ENCODE results near the gene BIVM. TPM values are rescaled to one million over a fixed set of nuclear protein-coding genes. Genes with fewer than 3 reads are reported as not detected.

Gene BIVM
- polyA plus RNA-seq, 1 of the 3 experiments (the other 2 are of a cell fraction), result 8.8 TPM

DNA sequence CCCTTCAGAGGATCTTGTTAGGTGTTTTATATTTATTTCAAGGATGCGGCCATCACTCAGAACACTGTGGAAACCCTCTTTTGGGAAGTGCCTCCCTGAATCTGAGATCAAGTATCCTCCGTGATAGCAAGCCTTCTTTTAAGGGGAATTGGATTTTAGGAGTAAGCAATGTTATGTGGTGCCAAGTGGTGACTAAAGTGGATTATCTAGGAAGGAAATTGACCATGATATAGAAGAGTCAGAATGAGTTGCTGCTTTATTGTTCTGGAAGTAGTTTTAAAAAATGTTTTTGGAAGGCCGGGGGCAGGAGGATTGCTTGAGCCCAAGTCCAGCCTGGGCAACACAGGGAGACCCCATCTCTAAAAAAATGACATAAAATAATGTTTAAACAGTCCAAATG, 53.6 kb downstream of the BIVM start:
- Histone ChIP-seq H3K9me3 (no peaks in the 10 kb centered on the region), H3F3A (replicated peaks; ENCODE audit: insufficient read depth) (no peaks in the 10 kb centered on the region), H4K20me1 (ENCODE audit: insufficient read depth) (peaks cover 11% of the 10 kb centered on the region; the same call in 1 of the 2 replicates), H3K9ac (no peak overlapping the region), H3K79me2 (ENCODE audit: insufficient read depth) (peaks cover 34% of the 10 kb centered on the region), H3K9me2 (no peaks in the 10 kb centered on the region), H3K4me3 (ENCODE audit: low read depth in 2 of 2, low read length in 1 of 2) (no peak overlapping the region), H3K4me2 (no peak overlapping the region), H3K36me3 (replicated peaks in 1 of 2; ENCODE audit: control insufficient read depth in 1 of 2, insufficient read depth in 2 of 2, low read length in 1 of 2) (peaks cover 47 to 60% of the 10 kb centered on the region in 2 experiments), H3K27ac (ENCODE audit: low read depth in 2 of 2, low read length in 1 of 2) (no peak overlapping the region), H3K4me1 (ENCODE audit: control insufficient read depth in 1 of 2, insufficient read depth in 2 of 2, low read depth in 1 of 2, low read length in 1 of 2) (peaks cover 0 to 6% of the 10 kb centered on the region in 2 experiments; a peak in 3 of 4 replicates), H2AFZ (ENCODE audit: low read depth) (no peak overlapping the region), H3K27me3 (ENCODE audit: insufficient read depth) (no peaks in the 10 kb centered on the region)
- no peak for DNase-seq
- 90% methylated on average over 3 of the region's 3 CpGs for WGBS (ENCODE audit: low lambda C conversion rate)
- ChIA-PET CTCF (no interaction called here), POLR2A (no interaction called here)
- TF ChIP-seq GATA2 (CRISPR knock-in tag; IDR thresholded peaks at IDR 0.05), result no peak
- no peak for TF ChIP-seq MEF2A (IDR thresholded peaks at IDR 0.05; ENCODE audit: borderline replicate concordance, low read depth)
- TF ChIP-seq NRF1 (IDR thresholded peaks at IDR 0.05; ENCODE audit: low read depth, low read length), result no peak
- TF ChIP-seq EZH2phosphoT487 (IDR thresholded peaks at IDR 0.05; ENCODE audit: borderline replicate concordance, low read depth), result no peak
- TF ChIP-seq ELF1 (IDR thresholded peaks at IDR 0.05), result no peak
- no peak for TF ChIP-seq SMC3 (IDR thresholded peaks at IDR 0.05; ENCODE audit: low read depth, low read length)

DNA sequence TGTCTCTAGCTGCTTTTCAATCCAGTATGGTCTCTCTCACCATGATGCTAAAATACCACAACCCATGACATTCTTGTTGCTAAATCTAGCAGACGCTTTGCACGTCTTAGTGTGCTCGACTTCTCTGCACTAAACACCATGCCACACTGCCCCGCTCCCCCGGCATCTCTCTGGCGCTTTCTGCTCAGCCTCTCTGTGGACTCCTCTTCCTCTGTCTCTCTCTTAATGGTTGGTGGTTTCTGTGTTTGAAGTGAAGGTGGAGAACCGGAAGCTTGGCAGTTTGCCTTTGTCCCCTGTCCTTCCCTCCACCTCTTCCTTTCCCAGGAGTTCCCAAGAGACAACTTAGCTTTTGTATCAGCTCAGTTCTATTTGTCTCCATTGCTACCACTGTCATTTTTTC, 55.8 kb downstream of the BIVM start:
- Histone ChIP-seq H3K4me2 (no peak overlapping the region), H3K79me2 (ENCODE audit: insufficient read depth) (peaks cover 13% of the 10 kb centered on the region), H3K36me3 (replicated peaks in 1 of 2; ENCODE audit: control insufficient read depth in 1 of 2, insufficient read depth in 2 of 2, low read length in 1 of 2) (peaks cover 58 to 77% of the 10 kb centered on the region in 2 experiments), H3K27ac (ENCODE audit: low read depth in 2 of 2, low read length in 1 of 2) (no peak overlapping the region), H3K9ac (no peak overlapping the region), H3K9me3 (no peaks in the 10 kb centered on the region), H2AFZ (ENCODE audit: low read depth) (no peak overlapping the region), H3K4me1 (ENCODE audit: control insufficient read depth in 1 of 2, insufficient read depth in 2 of 2, low read depth in 1 of 2, low read length in 1 of 2) (peaks cover 0 to 3% of the 10 kb centered on the region in 2 experiments; a peak in 1 of 4 replicates), H3K4me3 (ENCODE audit: low read depth in 2 of 2, low read length in 1 of 2) (no peak overlapping the region), H3K9me2 (no peaks in the 10 kb centered on the region), H4K20me1 (ENCODE audit: insufficient read depth) (no peaks in the 10 kb centered on the region), H3K27me3 (ENCODE audit: insufficient read depth) (no peaks in the 10 kb centered on the region), H3F3A (replicated peaks; ENCODE audit: insufficient read depth) (peaks cover 5% of the 10 kb centered on the region)
- CTCF ChIA-PET, result interaction anchor here (0.9 to 4.7 kb wide), 3 partner anchors 10 to 274 kb away, joined by 3 to 26 read pairs (median 5); no protein-coding TSS in a partner anchor
- no peak for DNase-seq
- POLR2A ChIA-PET, result no interaction called here
- WGBS (ENCODE audit: low lambda C conversion rate), result 97% methylated on average over 7 of the region's 7 CpGs
- no peak for TF ChIP-seq MXI1 (IDR thresholded peaks at IDR 0.05; ENCODE audit: low read depth, low read length)

DNA sequence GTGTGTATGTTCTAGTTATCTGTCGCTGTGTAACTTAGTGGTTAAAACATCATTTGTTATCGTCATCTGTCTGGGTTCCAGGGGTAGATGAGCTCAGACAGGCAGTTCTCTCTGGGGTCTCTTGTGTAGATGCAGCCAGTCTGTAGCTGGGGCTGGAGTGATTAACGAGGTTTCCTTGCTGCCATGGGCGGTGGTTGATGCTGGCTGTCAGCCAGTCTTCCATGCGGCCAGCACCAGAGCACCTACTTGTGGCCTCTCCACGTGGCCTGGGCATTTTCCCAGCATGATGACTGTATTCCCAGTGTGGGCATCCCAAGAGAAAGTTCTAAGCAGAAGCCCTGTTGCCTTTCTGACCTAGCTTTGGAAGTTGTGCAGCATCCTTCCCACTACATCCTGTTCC, 57.6 kb downstream of the BIVM start:
- Histone ChIP-seq H3K36me3 (replicated peaks in 1 of 2; ENCODE audit: control insufficient read depth in 1 of 2, insufficient read depth in 2 of 2, low read length in 1 of 2) (peaks cover 70 to 94% of the 10 kb centered on the region in 2 experiments), H3K4me1 (ENCODE audit: control insufficient read depth in 1 of 2, insufficient read depth in 2 of 2, low read depth in 1 of 2, low read length in 1 of 2) (peaks cover 0 to 3% of the 10 kb centered on the region in 2 experiments; a peak in 1 of 4 replicates), H3K9me3 (no peaks in the 10 kb centered on the region), H3K79me2 (ENCODE audit: insufficient read depth) (no peaks in the 10 kb centered on the region), H3K9me2 (no peaks in the 10 kb centered on the region), H4K20me1 (ENCODE audit: insufficient read depth) (no peaks in the 10 kb centered on the region), H3K4me3 (ENCODE audit: low read depth in 2 of 2, low read length in 1 of 2) (no peak overlapping the region), H2AFZ (ENCODE audit: low read depth) (no peak overlapping the region), H3K27ac (ENCODE audit: low read depth in 2 of 2, low read length in 1 of 2) (no peak overlapping the region), H3F3A (replicated peaks; ENCODE audit: insufficient read depth) (peaks cover 5% of the 10 kb centered on the region), H3K4me2 (no peak overlapping the region), H3K27me3 (ENCODE audit: insufficient read depth) (no peaks in the 10 kb centered on the region), H3K9ac (no peak overlapping the region)
- TF ChIP-seq MXI1 (IDR thresholded peaks at IDR 0.05; ENCODE audit: low read depth, low read length), result peak; percentile 55; the same call in 1 of the 2 replicates
- no peak for TF ChIP-seq RXRA (IDR thresholded peaks at IDR 0.05; ENCODE audit: borderline replicate concordance, low read depth)
- TF ChIP-seq, protein P1, sequence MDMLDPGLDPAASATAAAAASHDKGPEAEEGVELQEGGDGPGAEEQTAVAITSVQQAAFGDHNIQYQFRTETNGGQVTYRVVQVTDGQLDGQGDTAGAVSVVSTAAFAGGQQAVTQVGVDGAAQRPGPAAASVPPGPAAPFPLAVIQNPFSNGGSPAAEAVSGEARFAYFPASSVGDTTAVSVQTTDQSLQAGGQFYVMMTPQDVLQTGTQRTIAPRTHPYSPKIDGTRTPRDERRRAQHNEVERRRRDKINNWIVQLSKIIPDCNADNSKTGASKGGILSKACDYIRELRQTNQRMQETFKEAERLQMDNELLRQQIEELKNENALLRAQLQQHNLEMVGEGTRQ (IDR thresholded peaks at IDR 0.05; ENCODE audit: borderline replicate concordance, low read depth, low read length), result no peak
- TF ChIP-seq, protein P2, sequence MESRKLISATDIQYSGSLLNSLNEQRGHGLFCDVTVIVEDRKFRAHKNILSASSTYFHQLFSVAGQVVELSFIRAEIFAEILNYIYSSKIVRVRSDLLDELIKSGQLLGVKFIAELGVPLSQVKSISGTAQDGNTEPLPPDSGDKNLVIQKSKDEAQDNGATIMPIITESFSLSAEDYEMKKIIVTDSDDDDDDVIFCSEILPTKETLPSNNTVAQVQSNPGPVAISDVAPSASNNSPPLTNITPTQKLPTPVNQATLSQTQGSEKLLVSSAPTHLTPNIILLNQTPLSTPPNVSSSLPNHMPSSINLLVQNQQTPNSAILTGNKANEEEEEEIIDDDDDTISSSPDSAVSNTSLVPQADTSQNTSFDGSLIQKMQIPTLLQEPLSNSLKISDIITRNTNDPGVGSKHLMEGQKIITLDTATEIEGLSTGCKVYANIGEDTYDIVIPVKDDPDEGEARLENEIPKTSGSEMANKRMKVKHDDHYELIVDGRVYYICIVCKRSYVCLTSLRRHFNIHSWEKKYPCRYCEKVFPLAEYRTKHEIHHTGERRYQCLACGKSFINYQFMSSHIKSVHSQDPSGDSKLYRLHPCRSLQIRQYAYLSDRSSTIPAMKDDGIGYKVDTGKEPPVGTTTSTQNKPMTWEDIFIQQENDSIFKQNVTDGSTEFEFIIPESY (IDR thresholded peaks at IDR 0.05; ENCODE audit: borderline replicate concordance, low read depth), result no peak
- no peak for TF ChIP-seq FOXM1 (IDR thresholded peaks at IDR 0.05; ENCODE audit: low read depth)
- TF ChIP-seq TAF1 (IDR thresholded peaks at IDR 0.05; ENCODE audit: borderline replicate concordance, low read depth, low read length), result no peak
- ChIA-PET CTCF (interaction anchor here (0.9 to 4.7 kb wide), 5 partner anchors 9 to 265 kb away, joined by 3 to 26 read pairs (median 4); no protein-coding TSS in a partner anchor), POLR2A (no interaction called here)
- WGBS (ENCODE audit: low lambda C conversion rate), result 70% methylated on average over 4 of the region's 6 CpGs
- no peak for DNase-seq

Data from SK-N-SH (cell line).